Measurements from ENCODE around the gene MDN1. TPM values are rescaled to one million over a fixed set of nuclear protein-coding genes. Genes with fewer than 3 reads are reported as not detected.

MDN1 gene
- total RNA-seq, 2 donors from 2014 or later = 85.4 to 145 TPM

GRCh38 chr6:89840538-89840937 is 20.9 kb upstream of the MDN1 start:
- no peak for DNase-seq
- TF ChIP-seq, protein P1, sequence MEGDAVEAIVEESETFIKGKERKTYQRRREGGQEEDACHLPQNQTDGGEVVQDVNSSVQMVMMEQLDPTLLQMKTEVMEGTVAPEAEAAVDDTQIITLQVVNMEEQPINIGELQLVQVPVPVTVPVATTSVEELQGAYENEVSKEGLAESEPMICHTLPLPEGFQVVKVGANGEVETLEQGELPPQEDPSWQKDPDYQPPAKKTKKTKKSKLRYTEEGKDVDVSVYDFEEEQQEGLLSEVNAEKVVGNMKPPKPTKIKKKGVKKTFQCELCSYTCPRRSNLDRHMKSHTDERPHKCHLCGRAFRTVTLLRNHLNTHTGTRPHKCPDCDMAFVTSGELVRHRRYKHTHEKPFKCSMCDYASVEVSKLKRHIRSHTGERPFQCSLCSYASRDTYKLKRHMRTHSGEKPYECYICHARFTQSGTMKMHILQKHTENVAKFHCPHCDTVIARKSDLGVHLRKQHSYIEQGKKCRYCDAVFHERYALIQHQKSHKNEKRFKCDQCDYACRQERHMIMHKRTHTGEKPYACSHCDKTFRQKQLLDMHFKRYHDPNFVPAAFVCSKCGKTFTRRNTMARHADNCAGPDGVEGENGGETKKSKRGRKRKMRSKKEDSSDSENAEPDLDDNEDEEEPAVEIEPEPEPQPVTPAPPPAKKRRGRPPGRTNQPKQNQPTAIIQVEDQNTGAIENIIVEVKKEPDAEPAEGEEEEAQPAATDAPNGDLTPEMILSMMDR (conservative IDR thresholded peaks at IDR 0.05) = no peak
- H3K27me3 ChIP-seq (ENCODE audit: control insufficient read depth, insufficient read depth, low read length, poor library complexity, severe bottlenecking) = no peaks in the 10 kb centered on the region
- no peak overlapping the region for H3K9ac ChIP-seq (ENCODE audit: extremely low read depth, low read length, poor library complexity, severe bottlenecking)
- H3K9me3 Mint-ChIP-seq = no peaks in the 10 kb centered on the region
- H3K36me3 Mint-ChIP-seq (ENCODE audit: low read depth) = peaks cover 39% of the 10 kb centered on the region
- 88 to 94% methylated on average over 2 to 3 of the region's 3 CpGs for WGBS, 2 experiments (ENCODE audit: insufficient coverage in 1 of 2, insufficient read length in 1 of 2)
- no peak overlapping the region for H3K27ac ChIP-seq (ENCODE audit: low read depth, low read length)
- no peaks in the 10 kb centered on the region for H3K9me3 ChIP-seq (ENCODE audit: control insufficient read depth, low read length)
- peaks cover 31% of the 10 kb centered on the region for H3K36me3 ChIP-seq (ENCODE audit: control insufficient read depth, insufficient read depth, low read length)
- H3K4me1 Mint-ChIP-seq = peaks cover 25% of the 10 kb centered on the region
- H3K4me1 ChIP-seq (ENCODE audit: control insufficient read depth, insufficient read depth, low read length) = peaks cover 9% of the 10 kb centered on the region
- H3K4me3 Mint-ChIP-seq = no peak overlapping the region
- no peaks in the 10 kb centered on the region for H3K27me3 Mint-ChIP-seq (ENCODE audit: insufficient read depth)
- no peak overlapping the region for H3K27ac Mint-ChIP-seq
- no peak overlapping the region for H3K4me3 ChIP-seq (ENCODE audit: low read length)

GRCh38 chr6:89836639-89837222 is 17.1 kb upstream of the MDN1 start:
- H3K27ac ChIP-seq (ENCODE audit: low read depth, low read length) = no peak overlapping the region
- no peak for DNase-seq
- Mint-ChIP-seq H3K9me3 (no peaks in the 10 kb centered on the region), H3K27me3 (ENCODE audit: insufficient read depth) (no peaks in the 10 kb centered on the region), H3K27ac (peak overlapping the region; percentile 4), H3K36me3 (ENCODE audit: low read depth) (peaks cover 65% of the 10 kb centered on the region), H3K4me3 (no peak overlapping the region), H3K4me1 (no peaks in the 10 kb centered on the region)
- H3K9me3 ChIP-seq (ENCODE audit: control insufficient read depth, low read length) = no peaks in the 10 kb centered on the region
- H3K4me1 ChIP-seq (ENCODE audit: control insufficient read depth, insufficient read depth, low read length) = no peaks in the 10 kb centered on the region
- no peaks in the 10 kb centered on the region for H3K27me3 ChIP-seq (ENCODE audit: control insufficient read depth, insufficient read depth, low read length, poor library complexity, severe bottlenecking)
- no peak overlapping the region for H3K9ac ChIP-seq (ENCODE audit: extremely low read depth, low read length, poor library complexity, severe bottlenecking)
- TF ChIP-seq, protein P1 (conservative IDR thresholded peaks at IDR 0.05) = no peak
- no peak overlapping the region for H3K4me3 ChIP-seq (ENCODE audit: low read length)
- 94 to 96% methylated on average over 7 to 8 of the region's 8 CpGs for WGBS, 2 experiments (ENCODE audit: insufficient coverage in 1 of 2, insufficient read length in 1 of 2)
- H3K36me3 ChIP-seq (ENCODE audit: control insufficient read depth, insufficient read depth, low read length) = peaks cover 60% of the 10 kb centered on the region

DNA sequence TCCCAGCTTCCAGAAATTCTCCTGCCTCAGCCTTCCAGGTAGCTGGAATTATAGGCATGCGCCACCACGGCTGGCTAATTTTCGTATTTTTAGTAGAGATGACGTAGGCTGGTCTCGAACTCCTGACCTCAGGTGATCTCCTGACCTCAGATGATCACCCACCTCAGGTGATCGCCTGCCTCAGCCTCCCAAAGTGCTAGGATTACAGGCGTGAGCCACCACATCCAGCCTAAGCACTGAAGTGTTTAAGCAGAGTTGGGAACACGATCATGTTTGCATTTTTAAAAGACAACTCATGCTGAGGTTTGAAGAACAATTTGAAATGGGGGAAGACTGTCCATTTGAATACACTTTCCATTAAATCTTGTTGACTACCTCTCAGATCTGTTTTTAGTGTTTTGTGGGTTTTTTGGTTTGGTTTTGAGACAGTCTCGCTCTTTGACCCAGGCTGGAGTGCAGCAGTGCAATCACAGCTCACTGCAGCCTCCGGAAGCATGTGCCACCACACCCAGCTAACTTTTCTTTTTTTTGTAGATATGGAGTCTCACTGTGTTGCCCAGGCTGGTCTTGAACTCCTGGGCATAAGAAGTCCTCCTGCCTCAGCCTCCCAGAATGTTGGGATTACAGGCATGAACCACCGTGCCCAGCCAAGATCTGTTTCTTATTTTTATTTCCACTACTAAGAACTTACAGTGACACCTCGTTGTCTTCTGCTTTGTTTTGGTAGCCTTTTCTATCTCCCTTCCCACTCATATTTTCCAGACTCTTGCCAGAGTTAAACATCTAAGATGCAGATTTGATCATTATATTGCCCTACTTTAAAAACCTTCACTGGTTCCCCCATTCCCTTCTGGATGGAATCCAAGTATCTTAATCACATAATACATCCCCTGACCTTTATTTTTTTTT is 15.5 kb upstream of the MDN1 start:
- H3K27me3 ChIP-seq (ENCODE audit: control insufficient read depth, insufficient read depth, low read length, poor library complexity, severe bottlenecking) = no peaks in the 10 kb centered on the region
- no peak overlapping the region for H3K27ac ChIP-seq (ENCODE audit: low read depth, low read length)
- H3K36me3 ChIP-seq (ENCODE audit: control insufficient read depth, insufficient read depth, low read length) = peaks cover 65% of the 10 kb centered on the region
- Mint-ChIP-seq H3K4me3 (no peak overlapping the region), H3K27ac (peak overlapping the region; percentile 45), H3K9me3 (no peaks in the 10 kb centered on the region), H3K4me1 (peaks cover 8% of the 10 kb centered on the region), H3K27me3 (ENCODE audit: insufficient read depth) (no peaks in the 10 kb centered on the region), H3K36me3 (ENCODE audit: low read depth) (peaks cover 69% of the 10 kb centered on the region)
- DNase-seq = no peak
- no peaks in the 10 kb centered on the region for H3K4me1 ChIP-seq (ENCODE audit: control insufficient read depth, insufficient read depth, low read length)
- H3K9ac ChIP-seq (ENCODE audit: extremely low read depth, low read length, poor library complexity, severe bottlenecking) = no peak overlapping the region
- no peak overlapping the region for H3K4me3 ChIP-seq (ENCODE audit: low read length)
- WGBS, 2 experiments (ENCODE audit: insufficient coverage in 1 of 2, insufficient read length in 1 of 2) = 96 to 100% methylated on average over 10 to 12 of the region's 12 CpGs
- H3K9me3 ChIP-seq (ENCODE audit: control insufficient read depth, low read length) = no peaks in the 10 kb centered on the region
- TF ChIP-seq, protein P1 (conservative IDR thresholded peaks at IDR 0.05) = no peak
